ENCODE measurements around the gene ZNF367. TPM values are rescaled to one million over a fixed set of nuclear protein-coding genes. Genes with fewer than 3 reads are reported as not detected.

ZNF367 gene
- total and polyA plus RNA-seq, 2 experiments from 2014 or later, result 2.5 to 12.3 TPM

GRCh38 chr9:96344458-96345180 lies 73.6 kb downstream of the ZNF367 start:
- Histone ChIP-seq H3K4me1 (ENCODE audit: insufficient read depth) (peaks cover 47% of the 10 kb centered on the region), H2AFZ (no peak overlapping the region), H3K9me2 (ENCODE audit: insufficient read depth) (no peaks in the 10 kb centered on the region), H3K36me3 (ENCODE audit: insufficient read depth) (no peaks in the 10 kb centered on the region), H3K27ac (ENCODE audit: low read depth) (peak overlapping the region; percentile 87; the same call in 1 of the 2 replicates), H3K4me3 (no peak overlapping the region), H3F3A (replicated peaks; ENCODE audit: low read depth) (0 out of 2 replicates have a peak, but pooled peaks cover 5% of the 10 kb centered on the region), H3K4me2 (peak overlapping the region; percentile 58; the same call in 1 of the 2 replicates), H4K20me1 (replicated peaks; ENCODE audit: insufficient read depth) (no peaks in the 10 kb centered on the region), H3K27me3 (ENCODE audit: insufficient read depth) (no peaks in the 10 kb centered on the region), H3K79me2 (replicated peaks; ENCODE audit: insufficient read depth) (no peaks in the 10 kb centered on the region)
- H3K36me3 Mint-ChIP-seq (ENCODE audit: low read depth), result peaks cover 16% of the 10 kb centered on the region
- TF ChIP-seq ZNF462 (CRISPR knock-in tag; IDR thresholded peaks at IDR 0.05), result no peak
- TF ChIP-seq POLR2AphosphoS5 (IDR thresholded peaks at IDR 0.05; ENCODE audit: low read depth), result no peak
- TF ChIP-seq ETS1 (IDR thresholded peaks at IDR 0.05), result no peak
- TF ChIP-seq ZNF114 (CRISPR knock-in tag; IDR thresholded peaks at IDR 0.05), result no peak
- TF ChIP-seq NANOG (IDR thresholded peaks at IDR 0.05; ENCODE audit: borderline replicate concordance), result no peak
- H3K4me3 Mint-ChIP-seq, result no peak overlapping the region; the same call in 2 of the 3 replicates
- DNase-seq (ENCODE audit: low spot score), result peak; percentile 81
- no peaks in the 10 kb centered on the region; the same call in 2 of the 3 replicates for H3K9me3 Mint-ChIP-seq
- H3K27ac Mint-ChIP-seq, result peak overlapping the region; percentile 94
- H3K27me3 Mint-ChIP-seq (ENCODE audit: insufficient read depth, low read depth, poor library complexity), result no peaks in the 10 kb centered on the region
- ATAC-seq, result peak; percentile 77
- peaks cover 46% of the 10 kb centered on the region for H3K4me1 Mint-ChIP-seq
